GM21526 (cell line): ENCODE measurements around the gene FAF2.

Source experiments
- ATAC-seq: cut with Tn5 transposase; IDR thresholded peaks from one replicate; pipeline ENCODE4 v1.9.1; 2021; ENCODE audit warnings: moderate library complexity; ENCODE audit not compliant: unreplicated experiment, low FRiP score

The FAF2 gene

GRCh38 chr5:176527246-176528222 lies 79.3 kb downstream of the FAF2 start:
- ATAC-seq: no peak

GRCh38 chr5:176528301-176528700 lies 80.1 kb downstream of the FAF2 start:
- no peak for ATAC-seq

GRCh38 chr5:176528761-176529115 lies 80.6 kb downstream of the FAF2 start:
- no peak for ATAC-seq

GRCh38 chr5:176529116-176529740 lies 81.0 kb downstream of the FAF2 start:
- ATAC-seq: no peak

GRCh38 chr5:176529741-176530141 lies 81.6 kb downstream of the FAF2 start:
- ATAC-seq: no peak

GRCh38 chr5:176530393-176530982 lies 82.3 kb downstream of the FAF2 start:
- no peak for ATAC-seq

GRCh38 chr5:176530983-176531901 lies 83.1 kb downstream of the FAF2 start:
- no peak for ATAC-seq

GRCh38 chr5:176531902-176532493 lies 83.8 kb downstream of the FAF2 start:
- no peak for ATAC-seq

GRCh38 chr5:176532795-176533194 lies 84.6 kb downstream of the FAF2 start:
- ATAC-seq: no peak

GRCh38 chr5:176533390-176533789 lies 85.2 kb downstream of the FAF2 start:
- ATAC-seq: no peak

GRCh38 chr5:176533894-176534611 lies 85.9 kb downstream of the FAF2 start:
- ATAC-seq: no peak

GRCh38 chr5:176534640-176535039 lies 86.5 kb downstream of the FAF2 start:
- ATAC-seq: no peak

- no peak for ATAC-seq
Measured at GRCh38 chr5:176535101-176535663, 87.0 kb downstream of the FAF2 start.

- no peak for ATAC-seq
Measured at GRCh38 chr5:176535664-176536131, 87.5 kb downstream of the FAF2 start.

- ATAC-seq: no peak
Measured at GRCh38 chr5:176536132-176536901, 88.1 kb downstream of the FAF2 start.

GRCh38 chr5:176536902-176537553 lies 88.8 kb downstream of the FAF2 start, which contains the start of gene RNF44:
Gene RNF44 (minus strand): TSS chr5:176537402. CDS start chr5:176532472, 4,930 bp downstream.
- peak; percentile 49 for ATAC-seq

- peak; percentile 67 for ATAC-seq
Measured at GRCh38 chr5:176537554-176538229, 89.5 kb downstream of the FAF2 start.
